NCI-H1694 treated with DMSO at 0.1 percent for 48 hours (cell line): ENCODE data around the gene FEM1B.

Source experiments
- DNase-seq: peaks from one replicate; lab custom pipeline; 2025; lab: John Stamatoyannopoulos, UW

The FEM1B gene

GRCh38 chr15:68309024-68309423, 31.5 kb downstream of the FEM1B start:
- DNase-seq: no peak

- DNase-seq: no peak
These were observed 32.7 kb downstream of the FEM1B start for GRCh38 chr15:68310178-68310803.

GRCh38 chr15:68310804-68311463, 33.4 kb downstream of the FEM1B start:
- DNase-seq: no peak

GRCh38 chr15:68311464-68311835, 33.9 kb downstream of the FEM1B start:
- no peak for DNase-seq

- no peak for DNase-seq
These were observed 34.5 kb downstream of the FEM1B start for GRCh38 chr15:68311859-68312557.

GRCh38 chr15:68312701-68313204, 35.2 kb downstream of the FEM1B start:
- no peak for DNase-seq

GRCh38 chr15:68313501-68314410, 36.2 kb downstream of the FEM1B start:
- DNase-seq: no peak

- no peak for DNase-seq
These were observed 37.0 kb downstream of the FEM1B start for GRCh38 chr15:68314563-68314962.

- no peak for DNase-seq
These were observed 37.5 kb downstream of the FEM1B start for GRCh38 chr15:68315035-68315434.

- DNase-seq: no peak
These were observed 38.0 kb downstream of the FEM1B start for GRCh38 chr15:68315495-68316031.

- DNase-seq: no peak
These were observed 38.7 kb downstream of the FEM1B start for GRCh38 chr15:68316061-68316804.

- DNase-seq: no peak
These were observed 39.9 kb downstream of the FEM1B start for GRCh38 chr15:68317281-68318007.

- DNase-seq: no peak
These were observed 40.7 kb downstream of the FEM1B start for GRCh38 chr15:68318008-68318835.

- no peak for DNase-seq
These were observed 41.7 kb downstream of the FEM1B start for GRCh38 chr15:68318931-68319909.

GRCh38 chr15:68319997-68320396, 42.5 kb downstream of the FEM1B start:
- DNase-seq: no peak

- no peak for DNase-seq
These were observed 43.7 kb downstream of the FEM1B start for GRCh38 chr15:68321229-68321628.

- no peak for DNase-seq
These were observed 45.3 kb downstream of the FEM1B start for GRCh38 chr15:68322796-68323195.

GRCh38 chr15:68325726-68326125, 48.2 kb downstream of the FEM1B start:
- no peak for DNase-seq
